NCI-H82 (cell line): ENCODE measurements around the gene MAPK7.

Experiments
- DNase-seq: peaks from one replicate; lab custom pipeline; 2025; lab: John Stamatoyannopoulos, UW

MAPK7 gene

GRCh38 chr17:19381361-19381740 is 3.1 kb downstream of the MAPK7 start:
- no peak for DNase-seq

GRCh38 chr17:19381741-19382444 is 3.6 kb downstream of the MAPK7 start:
- no peak for DNase-seq

GRCh38 chr17:19382531-19383444 is 4.5 kb downstream of the MAPK7 start:
- no peak for DNase-seq

- DNase-seq = no peak
Observed at GRCh38 chr17:19383681-19384470, 5.6 kb downstream of the MAPK7 start.

GRCh38 chr17:19384723-19385391 is 6.6 kb downstream of the MAPK7 start:
- peak; percentile 85 for DNase-seq

GRCh38 chr17:19385521-19385983 is 7.3 kb downstream of the MAPK7 start:
- DNase-seq = no peak

GRCh38 chr17:19386051-19386929 is 8.0 kb downstream of the MAPK7 start:
- DNase-seq = peak; percentile 59

- DNase-seq = peak; percentile 99
Observed at GRCh38 chr17:19386974-19387920, 8.9 kb downstream of the MAPK7 start, which contains the start of gene MFAP4. Gene MFAP4 (minus strand): TSS chr17:19387190. CDS start chr17:19387155, 35 bp downstream.

- DNase-seq = peak; percentile 75
Observed at GRCh38 chr17:19387921-19388521, 9.7 kb downstream of the MAPK7 start.

- DNase-seq = peak; percentile 24
Observed at GRCh38 chr17:19388791-19389785, 10.8 kb downstream of the MAPK7 start.

- no peak for DNase-seq
Observed at GRCh38 chr17:19390951-19391350, 12.7 kb downstream of the MAPK7 start.

GRCh38 chr17:19391432-19391831 is 13.1 kb downstream of the MAPK7 start:
- DNase-seq = no peak

GRCh38 chr17:19392303-19392702 is 14.0 kb downstream of the MAPK7 start:
- no peak for DNase-seq

GRCh38 chr17:19397556-19398041 is 19.3 kb downstream of the MAPK7 start:
- DNase-seq = peak; percentile 22

- DNase-seq = peak; percentile 22
Observed at GRCh38 chr17:19398301-19399181, 20.2 kb downstream of the MAPK7 start.

GRCh38 chr17:19399750-19400450 is 21.6 kb downstream of the MAPK7 start:
- no peak for DNase-seq
